SIG-M5 (cell line): ENCODE results near the gene PRRC2B.
"Not testable (repeated sequence)": the region's sequence is repeated elsewhere in the genome, so short reads cannot be mapped to it uniquely, and the experiment has no call there.

ENCODE experiments used
- DNase-seq: peaks from one replicate; lab custom pipeline; 2025; lab: John Stamatoyannopoulos, UW

Gene PRRC2B

GRCh38 chr9:131393622-131394463 lies at the start of gene PRRC2B:
Gene PRRC2B, plus strand, starts transcription at chr9:131394086. Its CDS starts 36,059 bp downstream, at chr9:131430145.
- DNase-seq, result no peak

GRCh38 chr9:131344931-131345535 lies 48.9 kb upstream of the PRRC2B start:
- DNase-seq, result not testable (repeated sequence)

DNA sequence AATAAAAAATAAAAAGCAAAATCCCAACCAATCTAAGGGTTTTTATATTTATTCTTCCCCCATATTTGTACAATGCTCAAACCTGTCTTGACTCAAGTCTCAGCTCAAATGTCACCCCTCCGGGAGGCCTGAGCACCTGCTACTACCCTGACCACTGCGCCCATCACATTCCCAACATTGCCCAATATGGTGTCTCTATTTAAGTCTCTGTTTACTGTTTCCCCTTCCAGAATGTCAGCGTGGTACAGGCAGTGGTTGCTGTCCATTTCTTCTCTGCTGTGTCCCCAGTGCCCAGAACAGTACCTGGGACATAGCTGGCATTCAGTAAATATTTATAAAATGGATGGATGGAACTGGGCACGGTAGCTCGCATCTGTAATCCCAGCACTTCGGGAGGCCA lies 47.3 kb upstream of the PRRC2B start:
- no peak for DNase-seq

DNA sequence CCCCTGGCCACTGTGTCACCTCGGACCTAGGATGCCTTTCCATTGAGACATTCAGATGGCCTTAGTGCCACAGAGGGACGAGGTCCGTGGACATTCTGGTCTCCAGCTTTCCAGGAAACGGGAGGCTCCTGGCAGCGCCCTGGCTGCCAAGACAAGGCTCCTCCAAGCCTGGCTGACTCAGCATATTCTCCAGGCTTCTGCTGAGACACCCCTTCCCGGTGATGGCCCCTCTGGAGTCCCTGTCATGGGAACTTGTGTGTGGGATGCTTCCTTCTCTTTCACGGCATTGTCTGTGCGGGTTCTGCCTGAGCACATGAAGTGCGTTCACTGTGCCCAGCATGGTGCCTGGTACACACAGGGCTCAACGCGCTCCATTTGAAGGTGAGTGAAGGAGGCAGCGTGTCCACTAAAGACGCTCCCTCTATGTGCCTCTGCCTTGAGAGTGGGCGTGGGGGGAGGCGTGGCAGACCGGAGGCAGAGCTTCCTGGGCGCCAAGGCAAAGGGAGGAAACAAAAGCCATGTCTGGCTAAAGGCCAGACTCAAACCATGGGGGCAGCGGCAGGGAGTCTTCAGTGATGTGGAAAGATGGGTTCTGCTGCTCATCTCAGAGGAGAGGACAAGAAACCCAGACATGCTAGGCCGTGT lies 46.4 kb upstream of the PRRC2B start:
- no peak for DNase-seq

GRCh38 chr9:131348631-131349521 lies 45.0 kb upstream of the PRRC2B start:
- no peak for DNase-seq

GRCh38 chr9:131349522-131349880 lies 44.4 kb upstream of the PRRC2B start:
- no peak for DNase-seq

DNA sequence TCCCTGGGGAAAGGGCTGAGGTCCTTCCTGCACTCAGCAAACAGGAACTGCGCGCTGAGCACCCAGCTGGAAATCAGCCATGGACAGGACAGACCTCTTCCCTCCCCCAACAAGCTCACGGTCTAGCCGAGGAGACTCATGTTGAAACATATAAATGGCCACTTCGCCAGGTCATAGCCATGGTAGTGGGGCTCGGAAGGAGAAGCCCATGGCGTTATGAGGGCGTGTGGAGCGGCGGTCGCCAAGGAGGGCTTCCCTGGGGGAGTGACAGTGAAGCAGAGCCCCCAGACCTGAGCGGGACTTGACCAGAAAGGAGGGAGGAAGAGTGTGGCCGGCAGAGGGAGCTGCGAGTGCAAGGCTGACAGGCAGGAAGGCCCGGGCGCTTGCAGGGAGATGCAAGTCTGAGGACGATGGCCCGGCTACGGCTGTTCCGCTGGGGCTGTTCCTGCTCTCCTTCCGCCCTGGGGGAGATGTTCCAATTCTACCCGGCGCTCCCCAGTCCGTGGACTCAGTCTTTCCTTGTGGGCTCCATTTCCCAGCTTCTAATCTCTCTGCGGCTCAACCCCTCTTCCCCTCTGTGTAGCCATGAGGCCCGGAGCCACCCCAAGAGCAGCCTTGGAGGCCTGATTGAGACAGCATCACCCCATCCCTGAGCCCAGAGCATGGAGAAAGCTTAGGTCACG lies 43.9 kb upstream of the PRRC2B start:
- peak; percentile 24 for DNase-seq

DNA sequence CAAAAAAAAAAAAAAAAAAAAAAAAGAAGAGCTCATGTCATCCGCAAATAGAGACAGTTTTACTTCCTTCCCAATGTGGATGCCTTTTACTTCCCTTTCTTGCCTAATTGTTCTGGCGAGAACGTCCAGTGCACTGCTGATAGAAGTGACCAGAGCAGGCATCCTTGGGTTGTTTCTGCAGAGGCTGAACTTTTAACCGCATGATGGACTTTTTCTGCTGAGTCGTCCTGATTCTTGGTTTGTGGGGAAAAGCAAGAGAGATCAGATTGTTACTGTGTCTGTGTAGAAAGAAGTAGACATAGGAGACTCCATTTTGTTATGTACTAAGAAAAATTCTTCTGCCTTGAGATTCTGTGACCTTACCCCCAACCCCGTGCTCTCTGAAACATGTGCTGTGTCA lies 37.4 kb upstream of the PRRC2B start:
- peak; percentile 15 for DNase-seq

DNA sequence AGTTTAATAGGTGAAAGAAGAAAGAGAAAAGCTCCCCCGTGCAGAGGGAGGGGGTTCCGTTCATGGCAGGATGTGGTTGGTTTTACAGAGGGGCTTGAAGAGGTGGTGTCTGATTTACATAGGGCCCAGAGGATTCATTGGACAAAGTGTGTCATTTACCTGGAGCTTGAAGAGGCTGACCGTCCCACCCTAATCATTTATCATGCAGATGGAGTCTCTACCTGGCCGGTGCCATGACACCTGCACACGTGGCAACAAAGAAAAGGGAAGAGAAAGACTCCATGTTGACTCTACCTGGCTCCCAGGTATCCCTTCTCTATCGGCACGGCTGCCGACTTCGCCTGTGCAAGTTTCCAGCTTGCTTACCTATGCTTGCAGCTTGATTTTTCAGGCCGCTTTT lies 35.3 kb upstream of the PRRC2B start:
- DNase-seq, result no peak

- no peak for DNase-seq
Observed at GRCh38 chr9:131361202-131361833, 32.6 kb upstream of the PRRC2B start.

DNA sequence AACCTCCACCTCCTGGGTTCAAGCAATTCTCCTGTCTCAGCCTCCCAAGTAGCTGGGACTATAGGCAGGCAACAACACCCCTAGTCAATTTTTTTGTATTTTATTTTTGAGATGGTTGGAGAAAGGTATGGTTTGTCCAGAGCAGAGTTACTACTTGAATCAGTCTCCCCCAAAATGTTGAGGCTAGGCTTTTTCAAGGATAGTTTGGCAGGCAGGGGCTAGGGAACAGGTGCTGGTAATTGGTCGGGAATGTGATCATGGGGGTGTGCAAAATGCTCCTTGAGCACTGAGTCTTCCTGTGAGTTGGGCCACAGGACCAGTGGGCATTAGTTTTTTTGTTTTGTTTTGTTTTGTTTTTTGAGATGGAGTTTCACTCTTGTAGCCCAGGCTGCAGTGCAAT lies 28.3 kb upstream of the PRRC2B start:
- no peak for DNase-seq

- DNase-seq, result no peak
Observed at GRCh38 chr9:131366761-131367401, 27.0 kb upstream of the PRRC2B start.

GRCh38 chr9:131367450-131367849 lies 26.4 kb upstream of the PRRC2B start:
- DNase-seq, result no peak

DNA sequence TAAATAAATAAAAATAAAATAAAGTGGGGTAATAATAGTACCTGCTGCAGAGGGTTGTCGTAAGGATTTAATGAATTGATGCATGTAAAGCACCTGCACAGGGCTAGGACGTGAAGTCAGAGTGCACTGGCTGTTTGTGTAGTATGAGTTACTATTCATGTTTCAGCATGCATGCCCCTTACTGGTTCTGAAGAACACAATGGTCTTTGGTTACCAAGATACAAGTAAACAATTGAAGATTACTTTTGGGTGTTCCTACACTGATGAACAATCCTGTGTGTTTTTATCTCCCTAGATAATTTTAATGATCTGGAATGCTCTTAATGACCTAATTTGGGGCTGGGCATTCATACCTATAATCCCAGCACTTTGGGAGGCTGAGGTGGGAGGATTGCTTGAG lies 23.2 kb upstream of the PRRC2B start:
- no peak for DNase-seq

GRCh38 chr9:131372599-131372973 lies 21.3 kb upstream of the PRRC2B start:
- not testable (repeated sequence) for DNase-seq

DNA sequence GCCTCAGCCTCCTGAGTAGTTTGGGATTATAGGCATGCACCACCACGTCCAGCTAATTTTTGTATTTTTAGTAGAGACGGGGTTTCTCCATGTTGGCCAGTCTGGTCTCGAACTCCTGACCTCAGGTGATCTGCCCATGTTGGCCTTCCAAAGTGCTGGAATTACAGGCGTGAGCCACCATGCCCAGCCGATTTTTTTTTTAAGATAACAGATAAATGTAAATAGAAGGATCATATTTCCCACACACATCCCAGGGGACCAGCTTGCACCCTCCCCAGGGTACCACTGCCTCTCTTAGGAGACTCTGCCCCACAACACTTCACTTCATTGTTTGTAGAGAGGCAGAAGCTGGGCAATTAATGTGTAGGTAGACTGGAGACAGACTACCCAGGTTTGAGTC lies 19.2 kb upstream of the PRRC2B start:
- not testable (repeated sequence) for DNase-seq

GRCh38 chr9:131379056-131379455 lies 14.8 kb upstream of the PRRC2B start:
- DNase-seq, result no peak

- DNase-seq, result no peak
Observed at GRCh38 chr9:131382850-131383729, 10.8 kb upstream of the PRRC2B start.

DNA sequence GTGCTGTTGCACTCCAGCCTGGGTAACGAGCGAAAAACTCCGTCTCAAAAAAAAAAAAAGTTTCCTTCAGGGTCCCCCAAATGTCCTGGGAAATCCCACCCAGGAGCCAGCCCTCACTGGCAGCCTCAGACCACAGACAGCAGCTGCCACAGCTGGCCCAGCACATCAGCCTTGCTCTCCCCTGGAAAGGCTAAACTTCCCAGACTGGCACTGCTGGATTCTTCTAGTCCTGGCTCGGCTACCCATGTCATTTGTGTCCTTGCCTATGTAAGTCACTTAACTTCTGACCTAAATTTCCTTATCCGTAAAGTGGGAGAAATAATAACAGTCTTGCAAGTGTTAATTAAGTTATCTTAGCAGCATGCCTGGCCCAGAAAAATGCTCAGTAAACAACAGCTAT lies 8.6 kb upstream of the PRRC2B start:
- no peak for DNase-seq

DNA sequence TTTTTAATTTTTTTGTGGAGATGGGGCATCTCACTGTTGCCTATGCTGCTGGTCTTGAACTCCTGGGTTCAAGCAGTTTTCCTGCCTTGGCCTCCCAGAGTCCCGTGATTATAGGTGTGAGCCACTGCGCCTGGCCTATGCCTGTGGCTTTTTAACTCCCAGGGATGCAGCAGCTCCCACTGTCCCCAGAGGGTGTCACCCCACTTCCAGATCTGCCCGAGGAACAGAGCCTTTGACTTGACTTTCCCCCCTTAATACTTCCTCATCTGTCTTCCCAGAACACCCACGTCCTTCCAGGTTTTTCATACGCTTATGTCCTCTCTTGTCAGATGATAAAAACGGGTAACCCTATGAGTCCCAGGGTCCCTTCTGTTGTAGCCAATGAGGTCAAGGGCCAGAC lies 7.6 kb upstream of the PRRC2B start:
- DNase-seq, result no peak
